ENCODE data around the gene PTPRN2. TPM values are rescaled to one million over a fixed set of nuclear protein-coding genes. Genes with fewer than 3 reads are reported as not detected.

PTPRN2 gene
- polyA plus RNA-seq, 1 of the 3 experiments (the other 2 are of a cell fraction), result 4.0 TPM

GRCh38 chr7:157907091-157907490, 680.5 kb downstream of the PTPRN2 start:
- Histone ChIP-seq H3K9me2 (no peaks in the 10 kb centered on the region), H4K20me1 (ENCODE audit: insufficient read depth) (no peaks in the 10 kb centered on the region), H3K36me3 (replicated peaks in 1 of 2; ENCODE audit: control insufficient read depth in 1 of 2, insufficient read depth in 2 of 2, low read length in 1 of 2) (no peaks in the 10 kb centered on the region), H3K9ac (no peak overlapping the region), H3F3A (replicated peaks; ENCODE audit: insufficient read depth) (no peaks in the 10 kb centered on the region), H3K79me2 (ENCODE audit: insufficient read depth) (no peaks in the 10 kb centered on the region), H3K4me1 (ENCODE audit: control insufficient read depth in 1 of 2, insufficient read depth in 2 of 2, low read depth in 1 of 2, low read length in 1 of 2) (peaks cover 0 to 11% of the 10 kb centered on the region in 2 experiments; a peak in 1 of 4 replicates), H2AFZ (ENCODE audit: low read depth) (no peak overlapping the region), H3K27me3 (ENCODE audit: insufficient read depth) (no peaks in the 10 kb centered on the region), H3K4me2 (no peak overlapping the region), H3K27ac (ENCODE audit: low read depth in 2 of 2, low read length in 1 of 2) (no peak overlapping the region), H3K4me3 (ENCODE audit: low read depth in 2 of 2, low read length in 1 of 2) (no peak overlapping the region), H3K9me3 (0 out of 2 replicates have a peak, but pooled peaks cover 3% of the 10 kb centered on the region)
- CTCF ChIA-PET, result interaction anchor here (1.0 kb wide), 1 partner anchor 10 kb away, joined by 4 read pairs; no protein-coding TSS in a partner anchor
- POLR2A ChIA-PET, result no interaction called here
- TF ChIP-seq FOSL2 (IDR thresholded peaks at IDR 0.05; ENCODE audit: borderline replicate concordance, low read depth) (no peak), NFIC (IDR thresholded peaks at IDR 0.05; ENCODE audit: borderline replicate concordance) (no peak), SMC3 (IDR thresholded peaks at IDR 0.05; ENCODE audit: low read depth, low read length) (no peak), RXRA (IDR thresholded peaks at IDR 0.05; ENCODE audit: borderline replicate concordance, low read depth) (no peak), GATA2 (CRISPR knock-in tag; IDR thresholded peaks at IDR 0.05) (no peak)
- DNase-seq, result no peak
- 55% methylated on average over 8 of the region's 18 CpGs for WGBS (ENCODE audit: low lambda C conversion rate)

DNA sequence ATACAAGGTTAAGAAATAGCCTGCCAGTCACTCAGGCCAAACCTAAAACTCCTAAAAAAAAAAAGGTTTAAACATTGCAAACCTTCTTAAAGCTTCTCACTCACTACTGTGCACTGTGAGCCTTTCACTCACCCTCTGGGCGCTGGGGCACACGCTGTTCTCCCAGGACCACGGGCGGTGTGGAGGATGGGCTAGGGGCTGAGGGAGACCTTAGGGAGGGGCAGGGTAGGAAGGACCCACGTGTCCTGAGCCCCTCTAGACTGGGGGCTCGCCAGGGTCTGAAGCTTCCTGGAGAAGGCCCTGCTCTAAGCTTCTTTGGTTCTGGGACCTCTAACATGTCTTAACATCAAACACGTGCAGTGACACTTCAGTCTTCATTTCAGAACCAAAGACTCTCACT, 681.0 kb downstream of the PTPRN2 start:
- Histone ChIP-seq H2AFZ (ENCODE audit: low read depth) (no peak overlapping the region), H4K20me1 (ENCODE audit: insufficient read depth) (no peaks in the 10 kb centered on the region), H3K9me3 (no peaks in the 10 kb centered on the region), H3K27me3 (ENCODE audit: insufficient read depth) (no peaks in the 10 kb centered on the region), H3K79me2 (ENCODE audit: insufficient read depth) (no peaks in the 10 kb centered on the region), H3K36me3 (replicated peaks in 1 of 2; ENCODE audit: control insufficient read depth in 1 of 2, insufficient read depth in 2 of 2, low read length in 1 of 2) (no peaks in the 10 kb centered on the region), H3K4me2 (no peak overlapping the region), H3K9me2 (no peaks in the 10 kb centered on the region), H3F3A (replicated peaks; ENCODE audit: insufficient read depth) (no peaks in the 10 kb centered on the region), H3K4me3 (ENCODE audit: low read depth in 2 of 2, low read length in 1 of 2) (no peak overlapping the region), H3K4me1 (ENCODE audit: control insufficient read depth in 1 of 2, insufficient read depth in 2 of 2, low read depth in 1 of 2, low read length in 1 of 2) (peaks cover 0 to 11% of the 10 kb centered on the region in 2 experiments; a peak in 1 of 4 replicates), H3K9ac (no peak overlapping the region), H3K27ac (ENCODE audit: low read depth in 2 of 2, low read length in 1 of 2) (no peak overlapping the region)
- DNase-seq, result no peak
- POLR2A ChIA-PET, result no interaction called here
- no peak for TF ChIP-seq TEAD4 (IDR thresholded peaks at IDR 0.05; ENCODE audit: borderline replicate concordance, insufficient read depth)
- TF ChIP-seq TAF1 (IDR thresholded peaks at IDR 0.05; ENCODE audit: borderline replicate concordance, low read depth, low read length), result no peak
- TF ChIP-seq RCOR1 (IDR thresholded peaks at IDR 0.05; ENCODE audit: low read length), result no peak
- TF ChIP-seq EP300 (IDR thresholded peaks at IDR 0.05; ENCODE audit: borderline replicate concordance in 1 of 2, low read depth in 1 of 2, low read length in 1 of 2), result no peak
- no peak for TF ChIP-seq GABPA (IDR thresholded peaks at IDR 0.05; ENCODE audit: low read depth)
- no peak for TF ChIP-seq RFX5 (IDR thresholded peaks at IDR 0.05; ENCODE audit: low read length)
- TF ChIP-seq MAX (IDR thresholded peaks at IDR 0.05; ENCODE audit: low read depth), result no peak
- TF ChIP-seq NFIC (IDR thresholded peaks at IDR 0.05; ENCODE audit: borderline replicate concordance), result no peak
- TF ChIP-seq GATA2 (CRISPR knock-in tag; IDR thresholded peaks at IDR 0.05), result no peak
- TF ChIP-seq, protein P1, sequence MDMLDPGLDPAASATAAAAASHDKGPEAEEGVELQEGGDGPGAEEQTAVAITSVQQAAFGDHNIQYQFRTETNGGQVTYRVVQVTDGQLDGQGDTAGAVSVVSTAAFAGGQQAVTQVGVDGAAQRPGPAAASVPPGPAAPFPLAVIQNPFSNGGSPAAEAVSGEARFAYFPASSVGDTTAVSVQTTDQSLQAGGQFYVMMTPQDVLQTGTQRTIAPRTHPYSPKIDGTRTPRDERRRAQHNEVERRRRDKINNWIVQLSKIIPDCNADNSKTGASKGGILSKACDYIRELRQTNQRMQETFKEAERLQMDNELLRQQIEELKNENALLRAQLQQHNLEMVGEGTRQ (IDR thresholded peaks at IDR 0.05; ENCODE audit: borderline replicate concordance, low read depth, low read length), result no peak
- TF ChIP-seq, protein P2, sequence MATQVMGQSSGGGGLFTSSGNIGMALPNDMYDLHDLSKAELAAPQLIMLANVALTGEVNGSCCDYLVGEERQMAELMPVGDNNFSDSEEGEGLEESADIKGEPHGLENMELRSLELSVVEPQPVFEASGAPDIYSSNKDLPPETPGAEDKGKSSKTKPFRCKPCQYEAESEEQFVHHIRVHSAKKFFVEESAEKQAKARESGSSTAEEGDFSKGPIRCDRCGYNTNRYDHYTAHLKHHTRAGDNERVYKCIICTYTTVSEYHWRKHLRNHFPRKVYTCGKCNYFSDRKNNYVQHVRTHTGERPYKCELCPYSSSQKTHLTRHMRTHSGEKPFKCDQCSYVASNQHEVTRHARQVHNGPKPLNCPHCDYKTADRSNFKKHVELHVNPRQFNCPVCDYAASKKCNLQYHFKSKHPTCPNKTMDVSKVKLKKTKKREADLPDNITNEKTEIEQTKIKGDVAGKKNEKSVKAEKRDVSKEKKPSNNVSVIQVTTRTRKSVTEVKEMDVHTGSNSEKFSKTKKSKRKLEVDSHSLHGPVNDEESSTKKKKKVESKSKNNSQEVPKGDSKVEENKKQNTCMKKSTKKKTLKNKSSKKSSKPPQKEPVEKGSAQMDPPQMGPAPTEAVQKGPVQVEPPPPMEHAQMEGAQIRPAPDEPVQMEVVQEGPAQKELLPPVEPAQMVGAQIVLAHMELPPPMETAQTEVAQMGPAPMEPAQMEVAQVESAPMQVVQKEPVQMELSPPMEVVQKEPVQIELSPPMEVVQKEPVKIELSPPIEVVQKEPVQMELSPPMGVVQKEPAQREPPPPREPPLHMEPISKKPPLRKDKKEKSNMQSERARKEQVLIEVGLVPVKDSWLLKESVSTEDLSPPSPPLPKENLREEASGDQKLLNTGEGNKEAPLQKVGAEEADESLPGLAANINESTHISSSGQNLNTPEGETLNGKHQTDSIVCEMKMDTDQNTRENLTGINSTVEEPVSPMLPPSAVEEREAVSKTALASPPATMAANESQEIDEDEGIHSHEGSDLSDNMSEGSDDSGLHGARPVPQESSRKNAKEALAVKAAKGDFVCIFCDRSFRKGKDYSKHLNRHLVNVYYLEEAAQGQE (IDR thresholded peaks at IDR 0.05; ENCODE audit: low read depth, low read length), result no peak
- no peak for TF ChIP-seq RAD21 (IDR thresholded peaks at IDR 0.05; ENCODE audit: low read length)
- TF ChIP-seq PBX3 (IDR thresholded peaks at IDR 0.05), result no peak
- no peak for TF ChIP-seq MXI1 (IDR thresholded peaks at IDR 0.05; ENCODE audit: low read depth, low read length)
- no peak for TF ChIP-seq SMC3 (IDR thresholded peaks at IDR 0.05; ENCODE audit: low read depth, low read length)
- TF ChIP-seq, protein P3, sequence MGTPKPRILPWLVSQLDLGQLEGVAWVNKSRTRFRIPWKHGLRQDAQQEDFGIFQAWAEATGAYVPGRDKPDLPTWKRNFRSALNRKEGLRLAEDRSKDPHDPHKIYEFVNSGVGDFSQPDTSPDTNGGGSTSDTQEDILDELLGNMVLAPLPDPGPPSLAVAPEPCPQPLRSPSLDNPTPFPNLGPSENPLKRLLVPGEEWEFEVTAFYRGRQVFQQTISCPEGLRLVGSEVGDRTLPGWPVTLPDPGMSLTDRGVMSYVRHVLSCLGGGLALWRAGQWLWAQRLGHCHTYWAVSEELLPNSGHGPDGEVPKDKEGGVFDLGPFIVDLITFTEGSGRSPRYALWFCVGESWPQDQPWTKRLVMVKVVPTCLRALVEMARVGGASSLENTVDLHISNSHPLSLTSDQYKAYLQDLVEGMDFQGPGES (IDR thresholded peaks at IDR 0.05; ENCODE audit: low read depth, low read length), result no peak
- no peak for TF ChIP-seq FOSL2 (IDR thresholded peaks at IDR 0.05; ENCODE audit: borderline replicate concordance, low read depth)
- CTCF ChIA-PET, result interaction anchor here (0.6 to 1.5 kb wide), 3 partner anchors 9 to 474 kb away, joined by 3 to 4 read pairs (median 3); no protein-coding TSS in a partner anchor
- 74% methylated on average over 5 of the region's 7 CpGs for WGBS (ENCODE audit: low lambda C conversion rate)
